ENCODE measurements around the gene FUBP3.

Gene FUBP3

GRCh38 chr9:130662099-130662969, 83.0 kb downstream of the FUBP3 start:
- FAIRE-seq, result no peak
- TF ChIP-seq POLR2A (IDR thresholded peaks at IDR 0.05; ENCODE audit: low read depth, low read length), result no peak

GRCh38 chr9:130662970-130663257, 83.5 kb downstream of the FUBP3 start:
- no peak for TF ChIP-seq POLR2A (IDR thresholded peaks at IDR 0.05; ENCODE audit: low read depth, low read length)
- no peak for DNase-seq (ENCODE audit: insufficient read length, low spot score)
- FAIRE-seq, result no peak

More at GRCh38 chr9:130662099-130662969, 83.0 kb downstream of the FUBP3 start:
- no peak for DNase-seq (ENCODE audit: insufficient read length, low spot score)

GRCh38 chr9:130663258-130663976, 84.0 kb downstream of the FUBP3 start:
- TF ChIP-seq POLR2A (IDR thresholded peaks at IDR 0.05; ENCODE audit: low read depth, low read length), result no peak
- FAIRE-seq (no peak), DNase-seq (ENCODE audit: insufficient read length, low spot score) (no peak)

GRCh38 chr9:130663977-130664250, 84.5 kb downstream of the FUBP3 start:
- TF ChIP-seq POLR2A (IDR thresholded peaks at IDR 0.05; ENCODE audit: low read depth, low read length), result no peak
- FAIRE-seq (no peak), DNase-seq (ENCODE audit: insufficient read length, low spot score) (no peak)

- TF ChIP-seq POLR2A (IDR thresholded peaks at IDR 0.05; ENCODE audit: low read depth, low read length), result no peak
- DNase-seq (ENCODE audit: insufficient read length, low spot score) (no peak), FAIRE-seq (no peak)
Observed at GRCh38 chr9:130664251-130665028, 85.1 kb downstream of the FUBP3 start, which contains the start of gene PRDM12. PRDM12 (plus strand) TSS chr9:130664594; CDS start chr9:130664654, 60 bp downstream.

- DNase-seq (ENCODE audit: insufficient read length, low spot score), result no peak
- no peak for FAIRE-seq
- no peak for TF ChIP-seq POLR2A (IDR thresholded peaks at IDR 0.05; ENCODE audit: low read depth, low read length)
Observed at GRCh38 chr9:130665029-130665430, 85.7 kb downstream of the FUBP3 start.

- no peak for TF ChIP-seq POLR2A (IDR thresholded peaks at IDR 0.05; ENCODE audit: low read depth, low read length)
- FAIRE-seq (no peak), DNase-seq (ENCODE audit: insufficient read length, low spot score) (no peak)
Observed at GRCh38 chr9:130665431-130666392, 86.3 kb downstream of the FUBP3 start.

- FAIRE-seq, result no peak
Observed at GRCh38 chr9:130666393-130667119, 87.2 kb downstream of the FUBP3 start.

GRCh38 chr9:130667120-130667435, 87.7 kb downstream of the FUBP3 start:
- FAIRE-seq (no peak), DNase-seq (ENCODE audit: insufficient read length, low spot score) (no peak)
- no peak for TF ChIP-seq POLR2A (IDR thresholded peaks at IDR 0.05; ENCODE audit: low read depth, low read length)

More at GRCh38 chr9:130666393-130667119, 87.2 kb downstream of the FUBP3 start:
- no peak for TF ChIP-seq POLR2A (IDR thresholded peaks at IDR 0.05; ENCODE audit: low read depth, low read length)
- no peak for DNase-seq (ENCODE audit: insufficient read length, low spot score)

GRCh38 chr9:130668196-130668595, 88.8 kb downstream of the FUBP3 start:
- FAIRE-seq (no peak), DNase-seq (ENCODE audit: insufficient read length, low spot score) (no peak)
- no peak for TF ChIP-seq POLR2A (IDR thresholded peaks at IDR 0.05; ENCODE audit: low read depth, low read length)

GRCh38 chr9:130668659-130669058, 89.3 kb downstream of the FUBP3 start:
- FAIRE-seq (no peak), DNase-seq (ENCODE audit: insufficient read length, low spot score) (no peak)
- TF ChIP-seq POLR2A (IDR thresholded peaks at IDR 0.05; ENCODE audit: low read depth, low read length), result no peak

- TF ChIP-seq POLR2A (IDR thresholded peaks at IDR 0.05; ENCODE audit: low read depth, low read length), result no peak
Observed at GRCh38 chr9:130669965-130670364, 90.6 kb downstream of the FUBP3 start.

GRCh38 chr9:130670644-130671043, 91.3 kb downstream of the FUBP3 start:
- FAIRE-seq (no peak), DNase-seq (ENCODE audit: insufficient read length, low spot score) (no peak)
- TF ChIP-seq POLR2A (IDR thresholded peaks at IDR 0.05; ENCODE audit: low read depth, low read length), result no peak

More at GRCh38 chr9:130669965-130670364, 90.6 kb downstream of the FUBP3 start:
- FAIRE-seq (no peak), DNase-seq (ENCODE audit: insufficient read length, low spot score) (no peak)
